Neural cell (in vitro differentiated cells): ENCODE results near the gene RCC2.

ENCODE experiments used
- POLR2AphosphoS5 ChIP-seq: IDR thresholded peaks from 2 replicates; pipeline ENCODE4 v1.6.1; 2012
- TF ChIP-seq, protein P1 (sequence below): fragments of 450-650 bp; IDR thresholded peaks from 2 replicates; pipeline ENCODE4 v1.5.1; 2014; ENCODE audit warnings: antibody characterized with exemption, mild to moderate bottlenecking, moderate library complexity; ENCODE audit not compliant: poor library complexity, severe bottlenecking

GRCh38 chr1:17425806-17426600 is 13.5 kb downstream of the RCC2 start:
- TF ChIP-seq, protein P1, sequence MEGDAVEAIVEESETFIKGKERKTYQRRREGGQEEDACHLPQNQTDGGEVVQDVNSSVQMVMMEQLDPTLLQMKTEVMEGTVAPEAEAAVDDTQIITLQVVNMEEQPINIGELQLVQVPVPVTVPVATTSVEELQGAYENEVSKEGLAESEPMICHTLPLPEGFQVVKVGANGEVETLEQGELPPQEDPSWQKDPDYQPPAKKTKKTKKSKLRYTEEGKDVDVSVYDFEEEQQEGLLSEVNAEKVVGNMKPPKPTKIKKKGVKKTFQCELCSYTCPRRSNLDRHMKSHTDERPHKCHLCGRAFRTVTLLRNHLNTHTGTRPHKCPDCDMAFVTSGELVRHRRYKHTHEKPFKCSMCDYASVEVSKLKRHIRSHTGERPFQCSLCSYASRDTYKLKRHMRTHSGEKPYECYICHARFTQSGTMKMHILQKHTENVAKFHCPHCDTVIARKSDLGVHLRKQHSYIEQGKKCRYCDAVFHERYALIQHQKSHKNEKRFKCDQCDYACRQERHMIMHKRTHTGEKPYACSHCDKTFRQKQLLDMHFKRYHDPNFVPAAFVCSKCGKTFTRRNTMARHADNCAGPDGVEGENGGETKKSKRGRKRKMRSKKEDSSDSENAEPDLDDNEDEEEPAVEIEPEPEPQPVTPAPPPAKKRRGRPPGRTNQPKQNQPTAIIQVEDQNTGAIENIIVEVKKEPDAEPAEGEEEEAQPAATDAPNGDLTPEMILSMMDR: no peak
- TF ChIP-seq POLR2AphosphoS5: no peak
